Esophagus squamous epithelium (tissue), 4 donors: ENCODE results near the gene RBBP9.

Experiments used
- POLR2A ChIP-seq, 4 donors: fragments of 450-650 bp; IDR thresholded peaks; one replicate each; pipeline ENCODE4 v1.6.1; 2017; ENCODE audit warnings: antibody characterized with exemption in 4 of 4, mild to moderate bottlenecking in 4 of 4, moderate library complexity in 3 of 4
- TF ChIP-seq, protein P1 (sequence below), 6 experiments: fragments of 450-650 bp in 4 of 6; fragments of 200-600 bp in 2 of 6; sonication (generic) in 2 of 6; IDR thresholded peaks; one replicate each; pipeline ENCODE4 v1.5.1; 2016 to 2019; ENCODE audit warnings: antibody characterized with exemption in 6 of 6, mild to moderate bottlenecking in 4 of 6, moderate library complexity in 4 of 6

DNA sequence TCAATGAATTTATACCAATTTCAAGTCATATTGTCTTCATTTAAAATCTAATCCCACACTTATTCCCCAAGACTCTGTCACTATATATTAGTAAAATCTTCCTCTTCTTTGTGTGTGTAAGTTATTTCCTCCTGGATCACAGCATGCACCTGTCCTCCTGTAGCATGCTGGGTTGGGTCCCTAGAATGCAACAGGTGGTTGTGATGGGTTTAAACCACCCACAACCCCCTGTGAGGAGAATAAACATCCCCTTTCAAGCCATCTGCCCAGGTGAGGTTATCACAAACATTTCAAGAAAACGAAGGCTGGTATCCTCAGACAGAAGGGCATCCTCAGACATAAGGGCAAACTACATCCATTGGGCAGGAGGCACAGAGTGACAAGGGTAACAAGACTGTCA lies 56.6 kb downstream of the RBBP9 start:
- TF ChIP-seq, protein P1, sequence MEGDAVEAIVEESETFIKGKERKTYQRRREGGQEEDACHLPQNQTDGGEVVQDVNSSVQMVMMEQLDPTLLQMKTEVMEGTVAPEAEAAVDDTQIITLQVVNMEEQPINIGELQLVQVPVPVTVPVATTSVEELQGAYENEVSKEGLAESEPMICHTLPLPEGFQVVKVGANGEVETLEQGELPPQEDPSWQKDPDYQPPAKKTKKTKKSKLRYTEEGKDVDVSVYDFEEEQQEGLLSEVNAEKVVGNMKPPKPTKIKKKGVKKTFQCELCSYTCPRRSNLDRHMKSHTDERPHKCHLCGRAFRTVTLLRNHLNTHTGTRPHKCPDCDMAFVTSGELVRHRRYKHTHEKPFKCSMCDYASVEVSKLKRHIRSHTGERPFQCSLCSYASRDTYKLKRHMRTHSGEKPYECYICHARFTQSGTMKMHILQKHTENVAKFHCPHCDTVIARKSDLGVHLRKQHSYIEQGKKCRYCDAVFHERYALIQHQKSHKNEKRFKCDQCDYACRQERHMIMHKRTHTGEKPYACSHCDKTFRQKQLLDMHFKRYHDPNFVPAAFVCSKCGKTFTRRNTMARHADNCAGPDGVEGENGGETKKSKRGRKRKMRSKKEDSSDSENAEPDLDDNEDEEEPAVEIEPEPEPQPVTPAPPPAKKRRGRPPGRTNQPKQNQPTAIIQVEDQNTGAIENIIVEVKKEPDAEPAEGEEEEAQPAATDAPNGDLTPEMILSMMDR (IDR thresholded peaks at IDR 0.05): no peak
- no peak for TF ChIP-seq POLR2A (IDR thresholded peaks at IDR 0.05)
